Trophoblast cell (in vitro differentiated cells and primary cell): Measurements from ENCODE around the gene AHCYL1.
A peak's percentile ranks its signal among the peaks of the same experiment; 100 is the strongest.
"Not testable (repeated sequence)": the region's sequence is repeated elsewhere in the genome, so short reads cannot be mapped to it uniquely, and the experiment has no call there.

Source experiments
- DNase-seq, 2 donors: peaks; one replicate each; pipeline ENCODE4 v3.0.0-alpha.2; 2016
- H2AFZ ChIP-seq: 2 replicates; pipeline ENCODE4 v1.6.1; 2013; ENCODE audit warnings: low read length, moderate library complexity, mild to moderate bottlenecking; ENCODE audit not compliant: insufficient read depth, poor library complexity
- H2AK5ac ChIP-seq: 2 replicates; pipeline ENCODE4 v1.6.1; 2013; ENCODE audit warnings: mild to moderate bottlenecking, low read length
- H2BK120ac ChIP-seq: 2 replicates; pipeline ENCODE4 v1.6.1; 2013; ENCODE audit warnings: low read length, mild to moderate bottlenecking, moderate library complexity; ENCODE audit not compliant: insufficient read depth, poor library complexity
- H2BK12ac ChIP-seq: 2 replicates; pipeline ENCODE4 v1.6.1; 2013; ENCODE audit warnings: mild to moderate bottlenecking, low read length, moderate library complexity
- H2BK5ac ChIP-seq: 2 replicates; pipeline ENCODE4 v1.6.1; 2013; ENCODE audit warnings: low read length, low read depth, moderate library complexity, mild to moderate bottlenecking; ENCODE audit not compliant: poor library complexity
- H3K14ac ChIP-seq: 2 replicates; pipeline ENCODE4 v1.6.1; 2013; ENCODE audit warnings: mild to moderate bottlenecking, low read length
- H3K18ac ChIP-seq: 2 replicates; pipeline ENCODE4 v1.6.1; 2013; ENCODE audit warnings: mild to moderate bottlenecking, low read length
- H3K23ac ChIP-seq: 2 replicates; pipeline ENCODE4 v1.6.1; 2013; ENCODE audit warnings: low read length
- H3K27ac ChIP-seq: 2 replicates; pipeline ENCODE4 v1.5.1; 2013; ENCODE audit warnings: low read depth, mild to moderate bottlenecking, inconsistent platforms, low read length, moderate library complexity
- H3K27me3 ChIP-seq: 2 replicates; pipeline ENCODE4 v1.6.1; 2013; ENCODE audit warnings: inconsistent platforms, mild to moderate bottlenecking, low read length, moderate library complexity; ENCODE audit not compliant: insufficient read depth
- H3K36me3 ChIP-seq, 2 experiments: 1 replicate in 1 of 2; 2 replicates in 1 of 2; pipeline ENCODE4 v1.6.1; 2013; ENCODE audit warnings: low read length in 2 of 2, mild to moderate bottlenecking in 2 of 2, moderate library complexity in 1 of 2; ENCODE audit not compliant: insufficient read depth in 2 of 2, control insufficient read depth in 1 of 2
- H3K4ac ChIP-seq: 2 replicates; pipeline ENCODE4 v1.6.1; 2013; ENCODE audit warnings: low read depth, mild to moderate bottlenecking, low read length, moderate library complexity
- H3K4me1 ChIP-seq, 2 experiments: 1 replicate in 1 of 2; 2 replicates in 1 of 2; pipeline ENCODE4 v1.6.1; 2013; ENCODE audit warnings: low read length in 2 of 2, mild to moderate bottlenecking in 2 of 2, moderate library complexity in 1 of 2; ENCODE audit not compliant: insufficient read depth in 2 of 2, control insufficient read depth in 1 of 2
- H3K4me2 ChIP-seq: 2 replicates; pipeline ENCODE4 v1.6.1; 2013; ENCODE audit warnings: inconsistent platforms, mild to moderate bottlenecking, low read length, moderate library complexity
- H3K4me3 ChIP-seq: 2 replicates; pipeline ENCODE4 v1.5.1; 2013; ENCODE audit warnings: mild to moderate bottlenecking, low read depth, low read length, inconsistent platforms
- H3K79me1 ChIP-seq: one replicate; pipeline ENCODE4 v1.6.1; 2013; ENCODE audit warnings: low read length
- H3K79me2 ChIP-seq: 2 replicates; pipeline ENCODE4 v1.6.1; 2013; ENCODE audit warnings: low read length, mild to moderate bottlenecking; ENCODE audit not compliant: control insufficient read depth, insufficient read depth, poor library complexity
- H3K9ac ChIP-seq: 2 replicates; pipeline ENCODE4 v1.6.1; 2013; ENCODE audit warnings: mild to moderate bottlenecking, low read length
- H3K9me3 ChIP-seq: 2 replicates; pipeline ENCODE4 v1.6.1; 2013; ENCODE audit warnings: low read depth, mild to moderate bottlenecking, control low read depth, inconsistent platforms, low read length; ENCODE audit not compliant: insufficient read depth
- H4K12ac ChIP-seq: 2 replicates; pipeline ENCODE4 v1.6.1; 2013; ENCODE audit warnings: low read depth, mild to moderate bottlenecking, low read length, moderate library complexity
- H4K8ac ChIP-seq: 2 replicates; pipeline ENCODE4 v1.6.1; 2013; ENCODE audit warnings: low read depth, mild to moderate bottlenecking, low read length, moderate library complexity
- H4K91ac ChIP-seq: one replicate; pipeline ENCODE4 v1.6.1; 2013; ENCODE audit warnings: low read depth, mild to moderate bottlenecking, low read length, moderate library complexity
- WGBS: extraction: QIAGEN DNeasy Blood & Tissue Kit; methylation state at CpG from one replicate; pipeline ENCODE4 v1.1.7; 2013; ENCODE audit warnings: missing lambda C conversion rate; ENCODE audit not compliant: insufficient read length, insufficient coverage; ENCODE audit errors: extremely low coverage; 5-methylcytosine and 5-hydroxymethylcytosine counted together

AHCYL1 gene

DNA sequence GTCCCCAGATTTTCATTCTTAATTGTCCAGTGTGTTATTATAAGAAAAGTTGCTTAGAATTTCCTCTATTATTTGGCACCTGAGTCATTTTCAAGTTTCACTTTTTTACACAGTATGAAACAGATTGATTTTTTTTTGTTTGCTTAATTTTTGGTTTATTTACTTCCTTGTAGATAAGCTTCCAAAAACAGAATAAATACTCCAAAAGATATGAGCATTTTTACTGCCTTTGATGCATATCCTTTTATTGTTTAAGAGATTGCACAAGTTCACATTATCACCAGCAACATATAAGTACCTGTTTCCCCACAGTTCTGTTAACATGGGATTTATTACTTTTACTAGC lies 36.3 kb upstream of the AHCYL1 start:
- DNase-seq, result no peak
- Histone ChIP-seq H4K12ac (no peak overlapping the region), H3K27me3 (no peaks in the 10 kb centered on the region), H4K8ac (no peak overlapping the region), H3K18ac (no peak overlapping the region), H3K4me2 (no peak overlapping the region), H4K91ac (no peak overlapping the region), H3K79me1 (peaks cover 2% of the 10 kb centered on the region), H3K9ac (no peak overlapping the region), H2BK12ac (no peak overlapping the region), H3K9me3 (no peaks in the 10 kb centered on the region), H3K79me2 (no peaks in the 10 kb centered on the region), H2AK5ac (no peak overlapping the region), H3K36me3 (no peaks in the 10 kb centered on the region), H3K27ac (no peak overlapping the region), H2AFZ (no peak overlapping the region), H3K4me1 (peaks cover 2 to 8% of the 10 kb centered on the region in 2 experiments), H3K23ac (no peak overlapping the region), H2BK120ac (no peak overlapping the region), H3K4ac (no peak overlapping the region), H3K14ac (no peak overlapping the region), H2BK5ac (no peak overlapping the region), H3K4me3 (no peak overlapping the region)

DNA sequence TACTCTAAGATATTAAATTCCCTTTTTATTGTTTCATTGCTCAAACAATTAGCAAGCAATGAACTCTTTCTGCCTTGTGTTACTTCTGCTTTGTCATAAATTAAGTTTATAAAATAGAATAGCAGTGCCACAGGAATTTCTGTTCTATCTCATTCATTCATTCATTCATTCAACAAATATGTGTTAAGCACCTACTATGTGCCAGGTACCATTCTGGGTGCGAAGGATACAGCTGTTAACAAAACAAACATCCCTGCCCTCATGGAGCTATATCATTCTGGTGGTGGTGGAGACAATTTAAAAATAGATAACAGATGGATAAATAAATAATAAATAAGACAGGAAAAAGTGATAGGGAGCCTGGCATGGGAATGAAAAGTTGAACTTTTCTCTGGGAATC lies 34.5 kb upstream of the AHCYL1 start:
- Histone ChIP-seq H3K27me3 (no peaks in the 10 kb centered on the region), H3K4me3 (no peak overlapping the region), H3K9me3 (no peaks in the 10 kb centered on the region), H4K91ac (no peak overlapping the region), H3K4ac (no peak overlapping the region), H2BK120ac (no peak overlapping the region), H4K8ac (no peak overlapping the region), H2AK5ac (no peak overlapping the region), H3K9ac (no peak overlapping the region), H3K14ac (no peak overlapping the region), H4K12ac (no peak overlapping the region), H3K4me1 (peaks cover 7 to 12% of the 10 kb centered on the region in 2 experiments), H3K4me2 (no peak overlapping the region), H2BK12ac (no peak overlapping the region), H3K27ac (no peak overlapping the region), H3K18ac (no peak overlapping the region), H3K79me1 (peaks cover 8% of the 10 kb centered on the region), H2BK5ac (no peak overlapping the region), H2AFZ (no peak overlapping the region), H3K36me3 (no peaks in the 10 kb centered on the region), H3K79me2 (no peaks in the 10 kb centered on the region), H3K23ac (no peak overlapping the region)
- WGBS, result no CpG with 5 or more reads among the region's 1 CpG
- no peak for DNase-seq

DNA sequence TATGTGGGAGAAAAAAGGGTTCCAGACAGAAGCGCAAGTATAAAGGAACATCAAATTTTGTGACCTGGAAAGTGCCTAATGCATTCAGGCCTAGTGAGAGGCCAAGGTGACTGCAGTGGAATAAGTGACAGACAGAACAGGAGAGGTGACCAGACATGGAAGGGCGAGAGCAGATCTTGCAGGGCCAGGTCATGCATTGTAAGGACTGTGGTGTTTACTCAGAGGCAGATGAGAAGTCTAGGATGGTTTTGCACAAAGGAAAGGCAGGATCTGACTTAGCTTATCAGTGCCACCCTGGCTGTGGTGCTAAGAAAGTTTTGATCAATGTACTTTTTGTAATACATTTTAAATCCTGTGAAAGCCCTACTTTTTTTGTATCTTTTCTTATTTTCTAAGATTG lies 34.1 kb upstream of the AHCYL1 start:
- peak overlapping the region; percentile 84 for H2AK5ac ChIP-seq
- no peaks in the 10 kb centered on the region for H3K9me3 ChIP-seq
- no peak overlapping the region for H2AFZ ChIP-seq
- no peak overlapping the region for H3K4me3 ChIP-seq
- no peak overlapping the region for H4K12ac ChIP-seq
- no peak overlapping the region for H3K23ac ChIP-seq
- H4K8ac ChIP-seq, result no peak overlapping the region
- no peak overlapping the region for H2BK5ac ChIP-seq
- no peak overlapping the region for H4K91ac ChIP-seq
- no peak overlapping the region for H2BK120ac ChIP-seq
- no peaks in the 10 kb centered on the region for H3K36me3 ChIP-seq
- no peaks in the 10 kb centered on the region for H3K79me2 ChIP-seq
- DNase-seq, result no peak
- no peak overlapping the region for H3K4me2 ChIP-seq
- H3K79me1 ChIP-seq, result peaks cover 10% of the 10 kb centered on the region
- no peaks in the 10 kb centered on the region for H3K27me3 ChIP-seq
- no peak overlapping the region for H3K27ac ChIP-seq
- no peak overlapping the region for H3K18ac ChIP-seq
- H2BK12ac ChIP-seq, result peak overlapping the region; percentile 6
- no peak overlapping the region for H3K4ac ChIP-seq
- no CpG with 5 or more reads among the region's 2 CpGs for WGBS
- no peak overlapping the region for H3K14ac ChIP-seq
- no peak overlapping the region for H3K9ac ChIP-seq
- peaks cover 7 to 12% of the 10 kb centered on the region in 2 experiments for H3K4me1 ChIP-seq

DNA sequence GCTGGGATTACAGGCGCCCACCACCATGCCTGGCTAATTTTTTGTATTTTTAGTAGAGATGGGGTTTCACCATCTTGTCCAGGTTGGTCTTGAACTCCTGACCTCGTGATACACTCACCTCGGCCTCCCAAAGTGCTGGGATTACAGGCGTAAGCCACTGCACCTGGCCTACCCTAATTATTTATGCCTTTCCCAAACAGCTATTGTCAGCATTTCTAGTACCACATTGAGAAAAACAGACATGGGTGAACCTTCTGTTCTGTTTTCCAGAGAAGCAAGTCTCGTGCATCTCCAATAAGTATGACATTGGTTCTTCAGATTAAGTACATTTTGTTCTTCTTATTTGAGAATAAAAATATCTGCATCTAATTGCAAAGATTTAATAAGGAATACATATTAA lies 33.1 kb upstream of the AHCYL1 start:
- not testable (repeated sequence) for H2BK5ac ChIP-seq, H3K27me3 ChIP-seq, H3K36me3 ChIP-seq, H3K23ac ChIP-seq, H4K91ac ChIP-seq, H3K27ac ChIP-seq, H2BK12ac ChIP-seq, H3K14ac ChIP-seq, H3K9me3 ChIP-seq, H3K4me3 ChIP-seq, H2AFZ ChIP-seq, H3K4ac ChIP-seq, DNase-seq, H3K18ac ChIP-seq, H2BK120ac ChIP-seq, H3K79me2 ChIP-seq, H4K8ac ChIP-seq, H3K9ac ChIP-seq, H3K4me2 ChIP-seq, H4K12ac ChIP-seq
- WGBS, result no CpG with 5 or more reads among the region's 5 CpGs
- peaks cover 10% of the 10 kb centered on the region for H3K79me1 ChIP-seq
- peak overlapping the region; percentile 52 for H2AK5ac ChIP-seq
- peaks cover 7 to 12% of the 10 kb centered on the region in 2 experiments for H3K4me1 ChIP-seq
